Neural cell (in vitro differentiated cells): ENCODE measurements around the gene MAPK4. TPM values are rescaled to one million over a fixed set of nuclear protein-coding genes. Genes with fewer than 3 reads are reported as not detected.

Source experiments
- H2AFZ ChIP-seq: fragments of 200-600, 300-800 bp; sonication (generic), shearing (Covaris generic); 2 replicates; pipeline ENCODE4 v1.6.0; 2014; ENCODE audit warnings: low read depth, mild to moderate bottlenecking, antibody characterized with exemption, low read length, moderate library complexity
- H3F3A ChIP-seq: fragments of 200-600 bp; shearing (Covaris generic); 2 replicates; pipeline ENCODE4 v1.6.1; 2016; ENCODE audit warnings: mild to moderate bottlenecking, moderate library complexity, mixed read lengths, antibody characterized with exemption, low read length; ENCODE audit not compliant: insufficient read depth, poor library complexity, severe bottlenecking
- H3K27ac ChIP-seq: fragments of 200-600, 300-800 bp; sonication (generic), shearing (Covaris generic); 2 replicates; pipeline ENCODE4 v1.5.1; 2014; ENCODE audit warnings: mild to moderate bottlenecking, low read length, moderate library complexity
- H3K27me3 ChIP-seq: fragments of 300-800, 200-600 bp; sonication (generic), shearing (Covaris generic); 2 replicates; pipeline ENCODE4 v1.6.0; 2014; ENCODE audit warnings: mild to moderate bottlenecking, low read depth, low read length, moderate library complexity; ENCODE audit not compliant: insufficient read depth
- H3K36me3 ChIP-seq: fragments of 300-800, 200-600 bp; sonication (generic), shearing (Covaris generic); 2 replicates; pipeline ENCODE4 v1.5.1; 2014; ENCODE audit warnings: mild to moderate bottlenecking, antibody characterized with exemption, low read length, moderate library complexity; ENCODE audit not compliant: insufficient read depth
- H3K4me2 ChIP-seq: fragments of 300-800, 200-600 bp; sonication (generic), shearing (Covaris generic); 2 replicates; pipeline ENCODE4 v1.6.0; 2014; ENCODE audit warnings: mild to moderate bottlenecking, low read length
- H3K4me3 ChIP-seq: fragments of 300-800, 200-600 bp; sonication (generic), shearing (Covaris generic); 2 replicates; pipeline ENCODE4 v1.5.1; 2014; ENCODE audit warnings: mild to moderate bottlenecking, low read length, moderate library complexity
- H3K79me2 ChIP-seq: fragments of 200-600 bp; shearing (Covaris generic); replicated peaks from 2 replicates; pipeline ENCODE4 v1.6.0; 2014; ENCODE audit warnings: mild to moderate bottlenecking, low read length, moderate library complexity; ENCODE audit not compliant: insufficient read depth
- H3K9ac ChIP-seq: fragments of 300-800, 200-600 bp; sonication (generic), shearing (Covaris generic); 2 replicates; pipeline ENCODE4 v1.6.1; 2016; ENCODE audit warnings: mild to moderate bottlenecking, low read length, mixed read lengths
- H3K9me2 ChIP-seq: fragments of 200-600 bp; shearing (Covaris generic); 2 replicates; pipeline ENCODE4 v1.6.1; 2016; ENCODE audit warnings: mild to moderate bottlenecking, low read length, mixed read lengths; ENCODE audit not compliant: insufficient read depth
- H3K9me3 ChIP-seq: fragments of 200-600, 300-800 bp; sonication (generic), shearing (Covaris generic); 2 replicates; pipeline ENCODE4 v1.6.1; 2016; ENCODE audit warnings: mild to moderate bottlenecking, mixed run types, low read length, moderate library complexity, mixed read lengths
- H4K20me1 ChIP-seq: fragments of 200-600 bp; shearing (Covaris generic); 2 replicates; pipeline ENCODE4 v1.6.1; 2016; ENCODE audit warnings: mild to moderate bottlenecking, mixed run types; ENCODE audit not compliant: insufficient read depth
- CTCF ChIP-seq: fragments of 450-650 bp; IDR thresholded peaks from 2 replicates; pipeline ENCODE4 v1.5.1; 2014; ENCODE audit warnings: antibody characterized with exemption, mild to moderate bottlenecking, moderate library complexity; ENCODE audit not compliant: poor library complexity, severe bottlenecking
- EP300 ChIP-seq: fragments of 450-650 bp; conservative IDR thresholded peaks from 2 replicates; pipeline ENCODE4 v1.6.1; 2014; ENCODE audit warnings: antibody characterized with exemption, mild to moderate bottlenecking, moderate library complexity; ENCODE audit not compliant: poor library complexity, severe bottlenecking
- EZH2 ChIP-seq: fragments of 200-600, 300-800 bp; shearing (Covaris generic), sonication (generic); IDR thresholded peaks from 2 replicates; pipeline ENCODE4 v1.6.1; 2014; ENCODE audit warnings: antibody characterized with exemption, low read length, borderline replicate concordance, mild to moderate bottlenecking; ENCODE audit not compliant: insufficient read depth, poor library complexity, severe bottlenecking
- MXI1 ChIP-seq: fragments of 450-650 bp; conservative IDR thresholded peaks from 2 replicates; pipeline ENCODE4 v1.6.1; 2014; ENCODE audit warnings: antibody characterized with exemption, mild to moderate bottlenecking; ENCODE audit not compliant: poor library complexity, severe bottlenecking
- POLR2AphosphoS5 ChIP-seq: IDR thresholded peaks from 2 replicates; pipeline ENCODE4 v1.6.1; 2012
- RAD21 ChIP-seq: fragments of 450-650 bp; conservative IDR thresholded peaks from 2 replicates; pipeline ENCODE4 v1.6.1; 2014; ENCODE audit warnings: antibody characterized with exemption, mild to moderate bottlenecking, moderate library complexity
- REST ChIP-seq: IDR thresholded peaks from 2 replicates; pipeline ENCODE4 v1.6.1; 2012; ENCODE audit warnings: borderline replicate concordance
- SMC3 ChIP-seq: fragments of 450-650 bp; conservative IDR thresholded peaks from 2 replicates; pipeline ENCODE4 v1.6.1; 2014; ENCODE audit warnings: antibody characterized with exemption, mild to moderate bottlenecking, moderate library complexity; ENCODE audit not compliant: poor library complexity
- TAF1 ChIP-seq: IDR thresholded peaks from 2 replicates; pipeline ENCODE4 v1.6.1; 2012; ENCODE audit warnings: low read depth
- polyA plus RNA-seq: library from polyadenylated mRNA; depleted of rRNA; stranded (reverse); fragments of >200 nt; gene quantifications from 2 replicates; pipeline ENCODE4 v1.2.3, GENCODE V29; 2014

MAPK4 gene
- polyA plus RNA-seq, 1 donor from 2014 or later, result 12.7 TPM

- H3K9ac ChIP-seq, result no peak overlapping the region
- no peak overlapping the region for H2AFZ ChIP-seq
- no peak overlapping the region for H3K4me3 ChIP-seq
- H3K27me3 ChIP-seq, result no peaks in the 10 kb centered on the region
- no peak for TF ChIP-seq EZH2
- TF ChIP-seq TAF1, result no peak
- no peak for TF ChIP-seq SMC3
- no peak for TF ChIP-seq RAD21
- TF ChIP-seq MXI1, result no peak
- TF ChIP-seq EP300, result no peak
- TF ChIP-seq REST, result no peak
- TF ChIP-seq POLR2AphosphoS5, result no peak
- no peak for TF ChIP-seq CTCF
- no peaks in the 10 kb centered on the region for H4K20me1 ChIP-seq
- H3K36me3 ChIP-seq, result no peaks in the 10 kb centered on the region
- no peak overlapping the region for H3K4me2 ChIP-seq
- no peak overlapping the region for H3K27ac ChIP-seq
- no peaks in the 10 kb centered on the region for H3K79me2 ChIP-seq
- H3K9me2 ChIP-seq, result no peaks in the 10 kb centered on the region
- no peaks in the 10 kb centered on the region for H3K9me3 ChIP-seq
- H3F3A ChIP-seq, result no peaks in the 10 kb centered on the region
Measured at GRCh38 chr18:50616484-50617048, 56.7 kb downstream of the MAPK4 start.

- no peaks in the 10 kb centered on the region for H3K27me3 ChIP-seq
- H3K9me3 ChIP-seq, result no peaks in the 10 kb centered on the region
- no peak for TF ChIP-seq EP300
- TF ChIP-seq REST, result no peak
- TF ChIP-seq POLR2AphosphoS5, result no peak
- TF ChIP-seq RAD21, result no peak
- TF ChIP-seq MXI1, result no peak
- TF ChIP-seq CTCF, result no peak
- TF ChIP-seq TAF1, result no peak
- no peak for TF ChIP-seq SMC3
- TF ChIP-seq EZH2, result no peak
- H3F3A ChIP-seq, result no peaks in the 10 kb centered on the region
- H4K20me1 ChIP-seq, result no peaks in the 10 kb centered on the region
- H3K4me3 ChIP-seq, result no peak overlapping the region
- no peaks in the 10 kb centered on the region for H3K9me2 ChIP-seq
- no peak overlapping the region for H3K9ac ChIP-seq
- H3K4me2 ChIP-seq, result no peak overlapping the region
- H3K27ac ChIP-seq, result no peak overlapping the region
- no peaks in the 10 kb centered on the region for H3K36me3 ChIP-seq
- H2AFZ ChIP-seq, result no peak overlapping the region
- no peaks in the 10 kb centered on the region for H3K79me2 ChIP-seq
Measured at GRCh38 chr18:50619861-50620275, 60.0 kb downstream of the MAPK4 start.
